ENCODE data around the gene USH2A.
A peak's percentile ranks its signal among the peaks of the same experiment; 100 is the strongest.
"Not testable (repeated sequence)": the region's sequence is repeated elsewhere in the genome, so short reads cannot be mapped to it uniquely, and the experiment has no call there.

USH2A gene

GRCh38 chr1:216390956-216391355, 32.3 kb downstream of the USH2A start:
- DNase-seq, result no peak

- no peak for DNase-seq
Measured at GRCh38 chr1:216389774-216390173, 33.5 kb downstream of the USH2A start.

DNA sequence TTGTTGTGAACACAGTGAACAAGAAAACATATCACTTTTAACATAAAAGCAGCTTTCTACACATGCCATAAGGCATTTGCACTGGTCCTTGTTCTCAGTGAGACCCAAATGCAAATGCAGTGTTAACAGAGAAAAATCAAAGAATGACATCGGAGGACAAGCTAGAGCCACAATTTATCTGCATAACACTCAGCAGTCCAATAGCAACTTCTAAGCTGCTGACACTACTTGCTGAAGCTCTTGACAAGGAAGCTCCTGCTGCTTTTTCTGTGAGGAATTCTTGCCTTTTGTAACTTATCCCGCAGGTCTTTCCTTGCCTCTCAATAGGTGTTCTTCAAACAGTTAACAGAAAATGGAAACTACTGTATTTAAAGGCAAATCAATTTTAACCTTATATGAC, 34.7 kb downstream of the USH2A start:
- no peak for DNase-seq

GRCh38 chr1:216387782-216388181, 35.5 kb downstream of the USH2A start:
- no peak for DNase-seq

GRCh38 chr1:216379441-216379840, 43.8 kb downstream of the USH2A start:
- no peak for DNase-seq

- no peak for DNase-seq
Measured at GRCh38 chr1:216368249-216368648, 55.0 kb downstream of the USH2A start.

DNA sequence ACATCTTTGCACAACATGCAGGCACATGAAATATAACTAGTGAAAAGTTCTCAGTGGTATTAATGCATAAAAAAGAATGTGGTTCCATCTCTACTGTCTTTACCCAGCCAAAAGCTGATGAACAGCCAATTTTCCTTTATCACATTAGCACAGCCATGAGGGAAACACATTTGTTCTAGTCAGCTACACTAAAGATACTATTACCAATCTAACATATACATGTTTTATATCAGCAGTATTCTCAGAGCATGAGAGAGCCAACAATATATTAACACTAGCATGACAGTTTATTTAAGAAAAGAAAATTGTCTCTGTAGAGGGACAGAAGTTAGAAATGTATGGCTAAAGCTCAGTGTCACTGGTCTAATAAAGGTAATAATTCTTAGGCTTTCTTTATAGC, 56.3 kb downstream of the USH2A start:
- no peak for DNase-seq

DNA sequence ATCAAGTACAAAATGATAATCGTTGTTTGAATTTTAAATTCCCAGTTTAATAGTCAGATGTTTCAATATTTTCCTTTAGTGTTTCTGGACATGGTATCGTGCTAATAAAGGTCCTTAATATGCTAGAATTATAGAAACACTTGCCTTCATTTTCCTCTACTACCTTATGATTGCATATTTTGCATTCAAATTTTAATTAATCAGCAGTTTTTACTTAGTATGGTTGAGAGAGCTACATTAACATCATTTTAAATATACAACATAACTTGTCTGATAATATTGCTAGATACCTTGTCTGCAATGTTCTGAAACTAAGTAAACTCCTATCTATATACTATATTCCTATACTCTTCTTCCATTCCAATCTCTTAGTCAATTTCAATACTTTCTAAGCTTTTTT, 66.3 kb downstream of the USH2A start:
- DNase-seq, result no peak

DNA sequence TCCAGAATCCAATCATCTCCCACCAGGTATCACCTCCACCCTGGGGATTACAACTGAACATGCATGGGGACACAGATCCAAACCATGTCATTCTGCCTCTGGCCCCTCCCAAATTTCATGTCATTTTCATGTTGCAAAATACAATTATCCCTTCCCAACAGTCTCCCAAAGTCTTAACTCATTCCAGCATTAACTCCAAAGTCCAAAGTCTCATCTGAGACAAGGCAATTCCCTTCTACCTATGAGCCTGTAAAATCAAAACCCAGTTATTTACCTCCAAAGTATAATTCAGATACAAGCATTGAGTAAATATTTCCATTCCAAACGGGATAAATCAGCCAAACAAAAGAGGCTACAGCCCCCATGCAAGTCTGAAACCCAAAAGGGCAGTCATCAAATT, 73.1 kb downstream of the USH2A start:
- DNase-seq, result no peak

DNA sequence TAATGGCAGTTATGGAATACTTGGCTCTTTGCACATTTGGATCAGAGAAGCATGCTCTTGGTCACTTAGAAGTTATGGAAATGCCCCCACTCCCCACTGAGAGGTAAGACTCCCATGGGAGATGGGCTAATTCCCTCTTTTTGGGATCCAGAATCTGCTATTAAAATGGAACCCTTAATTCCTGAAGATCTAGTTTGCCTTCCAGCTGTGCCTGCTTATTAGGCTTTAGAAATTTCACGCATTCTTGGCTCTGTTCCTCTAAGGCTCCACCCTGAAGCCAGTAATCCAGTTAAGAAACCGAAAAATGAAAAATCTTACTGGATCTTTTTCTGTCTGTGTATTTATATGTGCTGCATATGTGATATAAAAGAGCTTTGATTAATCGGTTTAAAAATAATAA, 76.7 kb downstream of the USH2A start:
- no peak for DNase-seq

- not testable (repeated sequence) for DNase-seq
Measured at GRCh38 chr1:216340542-216340941, 82.7 kb downstream of the USH2A start.

DNA sequence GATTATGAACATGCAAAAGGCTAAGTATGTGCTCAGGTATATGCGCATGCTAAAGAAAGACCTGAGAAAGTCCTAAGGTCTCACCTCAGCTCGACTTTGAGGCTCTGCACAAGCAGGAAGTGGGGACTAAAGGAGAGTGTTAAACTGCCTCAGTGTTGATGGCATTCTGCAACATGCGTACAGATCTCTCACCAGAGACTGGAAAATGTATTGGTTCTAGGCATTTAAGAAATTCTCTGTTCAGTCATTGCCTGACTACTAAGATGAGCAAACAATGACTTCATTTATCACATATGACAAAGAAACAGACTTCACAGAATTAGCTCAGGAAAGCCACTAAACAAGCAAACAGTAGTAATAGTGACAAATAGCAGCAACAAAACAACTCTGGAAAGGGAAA, 90.8 kb downstream of the USH2A start:
- DNase-seq, result no peak

DNA sequence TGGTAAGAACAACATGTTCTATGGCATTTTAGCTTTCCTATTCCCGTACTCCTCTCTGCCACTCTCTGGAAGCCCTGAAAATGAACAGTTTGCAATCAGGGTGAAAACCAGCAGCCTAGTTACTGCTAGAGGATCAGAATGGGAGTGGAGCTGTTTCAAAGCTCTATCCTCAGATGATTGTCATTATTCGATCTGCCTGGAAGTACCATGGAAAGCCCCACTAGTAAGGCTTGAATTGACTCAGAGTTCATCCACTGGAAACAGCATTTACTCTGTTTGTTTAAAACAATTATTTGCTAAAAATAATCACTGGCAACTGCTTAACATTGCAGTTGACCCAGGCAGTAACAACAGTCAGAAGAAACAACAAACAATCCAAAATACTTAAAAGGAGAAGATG, 91.2 kb downstream of the USH2A start:
- no peak for DNase-seq

- no peak for DNase-seq
Measured at GRCh38 chr1:216331211-216331610, 92.0 kb downstream of the USH2A start.

DNA sequence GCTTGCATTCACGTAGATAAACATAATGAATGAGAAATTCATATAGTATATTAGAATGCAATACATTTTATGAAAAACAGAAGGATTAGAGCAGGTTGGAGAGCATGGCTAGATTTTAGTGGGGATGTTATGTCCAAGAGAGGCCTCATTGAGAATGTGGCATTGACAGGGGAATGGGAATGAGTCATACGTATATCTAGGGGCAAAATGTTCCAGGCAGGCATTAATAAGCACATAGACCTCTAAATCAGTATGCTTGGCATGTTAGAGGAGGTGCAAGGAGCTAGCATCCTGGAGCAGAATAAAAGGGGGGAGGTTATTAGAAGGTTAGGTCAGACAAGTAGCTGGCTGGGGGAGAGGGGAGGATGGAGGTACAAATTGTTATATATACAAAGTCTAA, 93.0 kb downstream of the USH2A start:
- no peak for DNase-seq

DNA sequence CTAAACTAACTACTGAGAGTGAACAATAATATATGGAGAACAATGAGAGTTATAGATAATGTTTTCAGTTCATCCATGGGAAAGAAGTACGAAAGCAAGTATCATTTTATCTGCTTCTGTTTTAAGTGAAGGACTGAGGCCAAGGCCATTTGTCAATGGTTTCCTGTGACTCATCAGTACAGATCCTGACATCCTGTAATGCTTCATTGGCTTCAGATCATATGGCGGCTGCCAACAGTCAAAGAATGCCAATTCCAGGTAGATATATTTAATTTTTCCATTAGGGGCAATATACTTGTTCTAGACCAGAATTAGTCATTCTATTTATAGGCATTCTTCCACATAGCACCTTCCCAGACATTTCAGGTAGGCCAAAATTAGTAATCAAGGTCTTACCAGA, 97.3 kb downstream of the USH2A start:
- no peak for DNase-seq

DNA sequence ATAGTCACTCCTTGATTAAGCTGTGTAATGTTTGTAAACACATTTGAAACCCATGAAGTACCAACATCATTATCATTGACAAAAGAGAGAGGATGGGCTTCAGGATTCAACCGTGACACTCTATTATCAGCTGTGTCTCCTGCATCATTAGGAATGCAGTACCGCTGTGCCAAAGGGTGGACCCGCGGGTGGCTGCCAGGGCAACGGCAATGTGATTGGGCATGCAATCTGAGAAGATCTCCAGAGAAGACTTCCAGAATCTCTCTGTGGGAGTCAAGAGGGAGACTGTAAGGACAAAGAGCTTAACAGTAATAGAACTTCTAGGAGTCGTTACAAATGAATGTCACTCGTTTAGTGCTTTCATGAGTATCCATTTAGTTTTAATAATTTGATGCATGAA, 97.9 kb downstream of the USH2A start:
- DNase-seq, result no peak

- DNase-seq, result no peak
Measured at GRCh38 chr1:216323344-216323743, 99.9 kb downstream of the USH2A start.

DNA sequence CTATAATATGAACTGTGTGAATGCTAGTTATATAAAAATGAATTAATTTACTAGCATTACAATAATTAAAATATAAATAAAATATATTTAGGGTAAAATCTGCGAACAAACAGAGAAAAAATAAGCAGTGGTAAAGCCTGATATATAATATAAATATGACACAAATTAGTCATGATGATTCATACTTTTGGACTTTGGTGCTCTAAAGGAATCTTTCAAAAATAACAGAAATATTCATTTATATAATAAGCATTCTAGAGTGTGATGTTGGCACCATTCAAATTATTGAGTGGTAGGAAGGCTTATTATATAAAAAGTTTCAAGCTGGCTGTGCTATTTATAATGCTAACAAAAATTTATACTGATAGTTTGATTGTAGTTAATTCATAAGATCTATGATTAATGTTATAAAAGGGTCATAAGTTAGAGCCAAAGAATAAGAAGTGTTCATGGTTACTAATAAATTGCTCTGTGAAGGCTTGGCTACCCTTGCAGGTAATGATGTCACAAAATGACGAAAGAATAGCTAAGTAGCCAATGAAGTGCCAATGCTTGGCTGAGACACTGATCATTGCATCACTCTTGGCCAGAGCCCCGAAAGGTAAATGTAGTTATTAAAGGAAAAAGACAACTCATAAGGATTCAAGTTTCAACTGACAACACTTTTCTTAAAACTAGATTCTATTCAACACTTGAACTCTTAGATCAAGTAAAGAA, 108.7 kb downstream of the USH2A start:
- no peak for DNase-seq

DNA sequence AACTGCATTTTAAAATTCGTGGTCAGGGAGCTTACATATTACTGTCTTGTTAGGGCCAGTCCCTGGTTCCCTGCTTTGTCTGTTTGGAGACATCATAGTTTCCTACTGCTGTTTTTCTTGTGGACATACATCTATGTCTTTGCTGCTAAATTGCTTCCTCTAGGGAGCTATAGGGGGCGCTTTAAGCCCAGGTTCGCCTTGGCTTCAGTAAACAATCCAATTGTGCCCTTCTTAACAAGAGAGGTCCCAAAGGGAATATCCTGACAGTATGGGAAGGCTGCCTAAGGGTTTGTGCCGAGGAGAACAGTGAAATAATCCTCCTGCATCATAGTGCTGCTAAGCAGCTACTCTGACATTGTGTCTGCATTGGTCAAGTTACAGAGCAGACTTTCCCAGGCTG, 112.5 kb downstream of the USH2A start:
- peak; percentile 32 for DNase-seq

- DNase-seq, result no peak
Measured at GRCh38 chr1:216306830-216307229, 116.4 kb downstream of the USH2A start.

GRCh38 chr1:216303690-216304089, 119.6 kb downstream of the USH2A start:
- no peak for DNase-seq

DNA sequence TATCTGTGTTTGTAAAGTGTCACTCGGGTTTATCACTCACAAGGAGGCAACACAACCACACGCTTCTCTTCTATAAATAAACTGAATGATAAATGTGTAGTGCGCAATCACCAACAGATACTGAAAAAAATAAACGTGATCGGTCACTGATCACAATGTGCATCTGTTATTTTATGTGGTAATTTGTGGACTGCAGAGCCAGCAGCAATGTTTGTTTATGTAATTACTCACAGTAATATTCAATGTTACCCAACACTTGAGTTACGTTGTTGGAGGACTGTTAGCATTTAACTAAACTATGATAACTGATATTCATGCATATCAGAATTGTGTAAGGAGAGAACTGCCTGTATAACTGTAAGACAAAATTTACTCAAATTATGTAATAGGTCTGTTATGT, 129.6 kb downstream of the USH2A start:
- peak; percentile 81 for DNase-seq

DNA sequence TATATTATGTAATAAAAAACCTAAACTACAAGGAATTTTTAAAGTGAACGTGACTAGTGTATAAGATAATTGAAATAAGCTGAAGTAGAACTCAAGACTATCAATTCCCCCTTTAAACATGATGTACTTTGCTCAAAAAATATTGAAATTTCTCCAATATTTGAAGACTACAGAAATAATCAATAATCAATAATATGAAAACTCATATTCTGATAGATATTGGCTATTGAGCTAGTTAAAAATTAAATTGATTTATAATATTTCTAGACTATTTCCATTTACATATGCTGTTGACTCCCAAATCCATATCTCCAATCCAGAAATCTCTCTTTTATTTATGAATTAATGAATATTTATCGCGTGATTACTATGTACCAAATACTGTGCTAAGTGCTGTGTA, 133.2 kb downstream of the USH2A start:
- DNase-seq, result no peak

- no peak for DNase-seq
Measured at GRCh38 chr1:216285052-216285451, 138.2 kb downstream of the USH2A start.

GRCh38 chr1:216281757-216282156, 141.5 kb downstream of the USH2A start:
- no peak for DNase-seq

Measured in NCI-H526 treated with DMSO at 0.1 percent for 48 hours (cell line).